ENCODE results near the gene NBAS. TPM values are rescaled to one million over a fixed set of nuclear protein-coding genes. Genes with fewer than 3 reads are reported as not detected.

Gene NBAS
- total and polyA plus RNA-seq, 9 of the 15 experiments (the other 6 are each of a cell fraction or from before 2014, with no cell fraction given) = 15.3 to 94.4 (median 69.9) TPM

- POLR2A ChIA-PET = interaction anchor here (1.0 kb wide), 1 partner anchor 10 kb away, joined by 3 read pairs; no protein-coding TSS in a partner anchor
- H3K4me1 ChIP-seq (replicated peaks in 1 of 2; ENCODE audit: control insufficient read depth in 2 of 2, insufficient read depth in 2 of 2, low read length in 2 of 2) = no peaks in the 10 kb centered on the region
- ATAC-seq (no peak), DNase-seq (ENCODE audit: extremely low read depth in 1 of 4, low spot score in 3 of 4) (no peak), FAIRE-seq (no peak)
- no peaks in the 10 kb centered on the region for H3K79me2 ChIP-seq (ENCODE audit: control insufficient read depth, insufficient read depth, low read length)
- 94% methylated on average over 2 of the region's 2 CpGs for WGBS (ENCODE audit: insufficient coverage, low coverage, missing lambda C conversion rate)
- no peak overlapping the region for H3K4me3 ChIP-seq
- CTCF ChIA-PET (ENCODE audit: low intra/inter-chr PET ratio) = no interaction called here
- no peaks in the 10 kb centered on the region for H4K20me1 ChIP-seq (replicated peaks; ENCODE audit: control insufficient read depth, insufficient read depth, low read length)
- no peak overlapping the region for H3K9ac ChIP-seq (ENCODE audit: insufficient read depth in 1 of 2, low read depth in 2 of 2, low read length in 2 of 2)
- peaks cover 79% of the 10 kb centered on the region for H3K36me3 ChIP-seq (ENCODE audit: control insufficient read depth, insufficient read depth, low read length)
- no peaks in the 10 kb centered on the region for H3K9me1 ChIP-seq (ENCODE audit: control insufficient read depth, insufficient read depth, low read length)
- H2AFZ ChIP-seq (ENCODE audit: low read depth, low read length) = no peak overlapping the region
- no TSS peak for BruUV-seq (replicated peaks)
- in situ Hi-C loops (cut with MboI) = no loop called here
- H3K9me3 ChIP-seq (replicated peaks; ENCODE audit: control insufficient read depth, insufficient read depth, low read depth, low read length) = no peaks in the 10 kb centered on the region
- H3K27ac ChIP-seq (ENCODE audit: extremely low read depth, low read depth, low read length) = no peak overlapping the region
- no peak overlapping the region for H3K4me2 ChIP-seq (ENCODE audit: insufficient read depth, low read length)
- no peaks in the 10 kb centered on the region for H3K27me3 ChIP-seq (ENCODE audit: control insufficient read depth in 2 of 2, insufficient read depth in 2 of 2, low read length in 2 of 2)
- intact Hi-C loops (cut with micrococcal nuclease) = no loop called here
- no peak for TF ChIP-seq NELFE (IDR thresholded peaks at IDR 0.05; ENCODE audit: insufficient read depth, insufficient read length)
- no peak for TF ChIP-seq ASH1L (IDR thresholded peaks at IDR 0.05; ENCODE audit: borderline replicate concordance, low read depth, partially characterized antibody)
- no peak for TF ChIP-seq TBL1XR1 (IDR thresholded peaks at IDR 0.05; ENCODE audit: low read length in 2 of 2)
- TF ChIP-seq ZBTB2 (IDR thresholded peaks at IDR 0.05) = no peak
- TF ChIP-seq, protein P1, sequence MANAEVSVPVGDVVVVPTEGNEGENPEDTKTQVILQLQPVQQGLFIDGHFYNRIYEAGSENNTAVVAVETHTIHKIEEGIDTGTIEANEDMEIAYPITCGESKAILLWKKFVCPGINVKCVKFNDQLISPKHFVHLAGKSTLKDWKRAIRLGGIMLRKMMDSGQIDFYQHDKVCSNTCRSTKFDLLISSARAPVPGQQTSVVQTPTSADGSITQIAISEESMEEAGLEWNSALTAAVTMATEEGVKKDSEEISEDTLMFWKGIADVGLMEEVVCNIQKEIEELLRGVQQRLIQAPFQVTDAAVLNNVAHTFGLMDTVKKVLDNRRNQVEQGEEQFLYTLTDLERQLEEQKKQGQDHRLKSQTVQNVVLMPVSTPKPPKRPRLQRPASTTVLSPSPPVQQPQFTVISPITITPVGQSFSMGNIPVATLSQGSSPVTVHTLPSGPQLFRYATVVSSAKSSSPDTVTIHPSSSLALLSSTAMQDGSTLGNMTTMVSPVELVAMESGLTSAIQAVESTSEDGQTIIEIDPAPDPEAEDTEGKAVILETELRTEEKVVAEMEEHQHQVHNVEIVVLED (CRISPR knock-in tag; IDR thresholded peaks at IDR 0.05) = no peak
- TF ChIP-seq KLF16 (IDR thresholded peaks at IDR 0.05) = no peak
- TF ChIP-seq, protein P2, sequence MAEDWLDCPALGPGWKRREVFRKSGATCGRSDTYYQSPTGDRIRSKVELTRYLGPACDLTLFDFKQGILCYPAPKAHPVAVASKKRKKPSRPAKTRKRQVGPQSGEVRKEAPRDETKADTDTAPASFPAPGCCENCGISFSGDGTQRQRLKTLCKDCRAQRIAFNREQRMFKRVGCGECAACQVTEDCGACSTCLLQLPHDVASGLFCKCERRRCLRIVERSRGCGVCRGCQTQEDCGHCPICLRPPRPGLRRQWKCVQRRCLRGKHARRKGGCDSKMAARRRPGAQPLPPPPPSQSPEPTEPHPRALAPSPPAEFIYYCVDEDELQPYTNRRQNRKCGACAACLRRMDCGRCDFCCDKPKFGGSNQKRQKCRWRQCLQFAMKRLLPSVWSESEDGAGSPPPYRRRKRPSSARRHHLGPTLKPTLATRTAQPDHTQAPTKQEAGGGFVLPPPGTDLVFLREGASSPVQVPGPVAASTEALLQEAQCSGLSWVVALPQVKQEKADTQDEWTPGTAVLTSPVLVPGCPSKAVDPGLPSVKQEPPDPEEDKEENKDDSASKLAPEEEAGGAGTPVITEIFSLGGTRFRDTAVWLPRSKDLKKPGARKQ (CRISPR knock-in tag; IDR thresholded peaks at IDR 0.05) = no peak
- no peak for TF ChIP-seq ZNF551 (CRISPR knock-in tag; IDR thresholded peaks at IDR 0.05)
- no peak for TF ChIP-seq HNRNPLL (IDR thresholded peaks at IDR 0.05; ENCODE audit: low read depth, low read length, poor library complexity, severe bottlenecking)
- TF ChIP-seq, protein P3, sequence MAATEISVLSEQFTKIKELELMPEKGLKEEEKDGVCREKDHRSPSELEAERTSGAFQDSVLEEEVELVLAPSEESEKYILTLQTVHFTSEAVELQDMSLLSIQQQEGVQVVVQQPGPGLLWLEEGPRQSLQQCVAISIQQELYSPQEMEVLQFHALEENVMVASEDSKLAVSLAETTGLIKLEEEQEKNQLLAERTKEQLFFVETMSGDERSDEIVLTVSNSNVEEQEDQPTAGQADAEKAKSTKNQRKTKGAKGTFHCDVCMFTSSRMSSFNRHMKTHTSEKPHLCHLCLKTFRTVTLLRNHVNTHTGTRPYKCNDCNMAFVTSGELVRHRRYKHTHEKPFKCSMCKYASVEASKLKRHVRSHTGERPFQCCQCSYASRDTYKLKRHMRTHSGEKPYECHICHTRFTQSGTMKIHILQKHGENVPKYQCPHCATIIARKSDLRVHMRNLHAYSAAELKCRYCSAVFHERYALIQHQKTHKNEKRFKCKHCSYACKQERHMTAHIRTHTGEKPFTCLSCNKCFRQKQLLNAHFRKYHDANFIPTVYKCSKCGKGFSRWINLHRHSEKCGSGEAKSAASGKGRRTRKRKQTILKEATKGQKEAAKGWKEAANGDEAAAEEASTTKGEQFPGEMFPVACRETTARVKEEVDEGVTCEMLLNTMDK (IDR thresholded peaks at IDR 0.05; ENCODE audit: borderline replicate concordance, insufficient read depth, low read depth, low read length, poor library complexity, severe bottlenecking) = no peak
- TF ChIP-seq ZFP1 (CRISPR knock-in tag; IDR thresholded peaks at IDR 0.05) = no peak
- TF ChIP-seq, protein P4, sequence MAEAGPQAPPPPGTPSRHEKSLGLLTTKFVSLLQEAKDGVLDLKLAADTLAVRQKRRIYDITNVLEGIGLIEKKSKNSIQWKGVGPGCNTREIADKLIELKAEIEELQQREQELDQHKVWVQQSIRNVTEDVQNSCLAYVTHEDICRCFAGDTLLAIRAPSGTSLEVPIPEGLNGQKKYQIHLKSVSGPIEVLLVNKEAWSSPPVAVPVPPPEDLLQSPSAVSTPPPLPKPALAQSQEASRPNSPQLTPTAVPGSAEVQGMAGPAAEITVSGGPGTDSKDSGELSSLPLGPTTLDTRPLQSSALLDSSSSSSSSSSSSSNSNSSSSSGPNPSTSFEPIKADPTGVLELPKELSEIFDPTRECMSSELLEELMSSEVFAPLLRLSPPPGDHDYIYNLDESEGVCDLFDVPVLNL (CRISPR knock-in tag; IDR thresholded peaks at IDR 0.05; ENCODE audit: low read depth) = no peak
Observed at GRCh38 chr2:15369129-15369528, 192.0 kb downstream of the NBAS start.

All from K562 (cell line).